ENCODE results near the gene ATP8B4. TPM values are rescaled to one million over a fixed set of nuclear protein-coding genes. Genes with fewer than 3 reads are reported as not detected.

ATP8B4 gene
- total RNA-seq, 1 experiment from 2014 or later, result not detected

DNA sequence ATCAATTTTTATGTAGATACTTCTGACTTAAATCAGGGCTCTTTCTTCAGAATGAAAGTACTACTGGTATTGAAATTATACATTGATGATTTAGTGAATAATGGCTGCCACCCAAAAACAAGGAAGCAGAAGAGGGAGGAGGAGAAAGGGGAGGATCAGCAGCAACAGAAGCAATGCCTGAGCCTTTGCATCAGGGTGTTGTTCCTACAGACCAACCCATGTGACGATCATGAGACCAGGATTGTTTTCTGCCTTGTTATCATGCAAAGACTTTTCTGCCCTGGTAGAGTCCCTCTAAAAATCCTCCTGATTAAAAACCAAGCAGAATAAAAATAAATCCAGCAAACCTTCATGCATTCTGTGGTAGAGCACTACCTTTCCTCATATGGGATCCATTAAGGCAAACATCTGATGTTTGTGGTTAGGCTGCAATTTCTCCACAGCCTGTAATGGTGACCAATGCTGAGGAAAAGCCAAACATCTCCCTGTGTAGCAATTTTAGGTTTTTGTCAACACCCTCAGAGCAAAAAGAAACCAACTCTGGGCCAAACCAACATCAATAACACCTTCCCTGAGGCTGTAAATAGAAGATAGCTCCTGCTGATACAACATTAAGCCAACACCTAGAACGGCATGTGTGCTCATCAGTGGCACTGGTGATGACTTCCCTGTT lies 191.7 kb downstream of the ATP8B4 start:
- in situ Hi-C loops (cut with HindIII; ENCODE audit: low pct_unique_long_range_greater_than_20kb, low sequenced_read_pairs) (no loop called here), intact Hi-C loops (cut with micrococcal nuclease; ENCODE audit: unreplicated experiment) (no loop called here)
- POLR2A ChIA-PET, result interaction anchor here (0.6 kb wide), 1 partner anchor 209 kb away, joined by 3 read pairs; no protein-coding TSS in a partner anchor
- Histone ChIP-seq H3K4me3 (ENCODE audit: low read depth in 2 of 2, low read length in 2 of 2) (no peak overlapping the region), H3K9me3 (ENCODE audit: control insufficient read depth, insufficient read depth, low read depth, low read length) (no peaks in the 10 kb centered on the region), H3K27ac (ENCODE audit: low read length) (no peak overlapping the region), H3K27me3 (ENCODE audit: control insufficient read depth, insufficient read depth, low read length) (no peaks in the 10 kb centered on the region), H3K4me1 (ENCODE audit: control insufficient read depth, insufficient read depth, low read length) (no peaks in the 10 kb centered on the region), H3K36me3 (ENCODE audit: control insufficient read depth, insufficient read depth, low read length) (no peaks in the 10 kb centered on the region)
- TF ChIP-seq SIN3A (IDR thresholded peaks at IDR 0.05; ENCODE audit: borderline replicate concordance, insufficient read depth, low read depth, low read length) (no peak), TCF7L2 (IDR thresholded peaks at IDR 0.05; ENCODE audit: low read depth, low read length) (no peak), POLR2AphosphoS5 (IDR thresholded peaks at IDR 0.05; ENCODE audit: low read depth, low read length) (no peak), CTCF (IDR thresholded peaks at IDR 0.05) (no peak)
- TF ChIP-seq, protein P1, sequence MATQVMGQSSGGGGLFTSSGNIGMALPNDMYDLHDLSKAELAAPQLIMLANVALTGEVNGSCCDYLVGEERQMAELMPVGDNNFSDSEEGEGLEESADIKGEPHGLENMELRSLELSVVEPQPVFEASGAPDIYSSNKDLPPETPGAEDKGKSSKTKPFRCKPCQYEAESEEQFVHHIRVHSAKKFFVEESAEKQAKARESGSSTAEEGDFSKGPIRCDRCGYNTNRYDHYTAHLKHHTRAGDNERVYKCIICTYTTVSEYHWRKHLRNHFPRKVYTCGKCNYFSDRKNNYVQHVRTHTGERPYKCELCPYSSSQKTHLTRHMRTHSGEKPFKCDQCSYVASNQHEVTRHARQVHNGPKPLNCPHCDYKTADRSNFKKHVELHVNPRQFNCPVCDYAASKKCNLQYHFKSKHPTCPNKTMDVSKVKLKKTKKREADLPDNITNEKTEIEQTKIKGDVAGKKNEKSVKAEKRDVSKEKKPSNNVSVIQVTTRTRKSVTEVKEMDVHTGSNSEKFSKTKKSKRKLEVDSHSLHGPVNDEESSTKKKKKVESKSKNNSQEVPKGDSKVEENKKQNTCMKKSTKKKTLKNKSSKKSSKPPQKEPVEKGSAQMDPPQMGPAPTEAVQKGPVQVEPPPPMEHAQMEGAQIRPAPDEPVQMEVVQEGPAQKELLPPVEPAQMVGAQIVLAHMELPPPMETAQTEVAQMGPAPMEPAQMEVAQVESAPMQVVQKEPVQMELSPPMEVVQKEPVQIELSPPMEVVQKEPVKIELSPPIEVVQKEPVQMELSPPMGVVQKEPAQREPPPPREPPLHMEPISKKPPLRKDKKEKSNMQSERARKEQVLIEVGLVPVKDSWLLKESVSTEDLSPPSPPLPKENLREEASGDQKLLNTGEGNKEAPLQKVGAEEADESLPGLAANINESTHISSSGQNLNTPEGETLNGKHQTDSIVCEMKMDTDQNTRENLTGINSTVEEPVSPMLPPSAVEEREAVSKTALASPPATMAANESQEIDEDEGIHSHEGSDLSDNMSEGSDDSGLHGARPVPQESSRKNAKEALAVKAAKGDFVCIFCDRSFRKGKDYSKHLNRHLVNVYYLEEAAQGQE (IDR thresholded peaks at IDR 0.05; ENCODE audit: insufficient read depth in 1 of 2, low read depth in 2 of 2, low read length in 1 of 2), result no peak
- BruUV-seq (replicated peaks), result no TSS peak
- ATAC-seq (no peak), DNase-seq (ENCODE audit: low read depth, low spot score) (no peak)
- CTCF ChIA-PET, result no interaction called here

- ChIA-PET CTCF (no interaction called here), POLR2A (interaction anchor here (0.6 kb wide), 1 partner anchor 209 kb away, joined by 3 read pairs; no protein-coding TSS in a partner anchor)
- DNase-seq (ENCODE audit: low read depth, low spot score), result no peak
- in situ Hi-C loops (cut with HindIII; ENCODE audit: low pct_unique_long_range_greater_than_20kb, low sequenced_read_pairs) (no loop called here), intact Hi-C loops (cut with micrococcal nuclease; ENCODE audit: unreplicated experiment) (no loop called here)
- TF ChIP-seq SIN3A (IDR thresholded peaks at IDR 0.05; ENCODE audit: borderline replicate concordance, insufficient read depth, low read depth, low read length), result no peak
- TF ChIP-seq CTCF (IDR thresholded peaks at IDR 0.05), result no peak
- TF ChIP-seq TCF7L2 (IDR thresholded peaks at IDR 0.05; ENCODE audit: low read depth, low read length), result no peak
- no peak for TF ChIP-seq POLR2AphosphoS5 (IDR thresholded peaks at IDR 0.05; ENCODE audit: low read depth, low read length)
- TF ChIP-seq, protein P1 (IDR thresholded peaks at IDR 0.05; ENCODE audit: insufficient read depth in 1 of 2, low read depth in 2 of 2, low read length in 1 of 2), result no peak
- H3K4me3 ChIP-seq (ENCODE audit: low read depth in 2 of 2, low read length in 2 of 2), result no peak overlapping the region
- H3K27me3 ChIP-seq (ENCODE audit: control insufficient read depth, insufficient read depth, low read length), result no peaks in the 10 kb centered on the region
- no peak overlapping the region for H3K27ac ChIP-seq (ENCODE audit: low read length)
- BruUV-seq (replicated peaks), result no TSS peak
- H3K9me3 ChIP-seq (ENCODE audit: control insufficient read depth, insufficient read depth, low read depth, low read length), result no peaks in the 10 kb centered on the region
- ATAC-seq, result no peak
- H3K36me3 ChIP-seq (ENCODE audit: control insufficient read depth, insufficient read depth, low read length), result no peaks in the 10 kb centered on the region
- no peaks in the 10 kb centered on the region for H3K4me1 ChIP-seq (ENCODE audit: control insufficient read depth, insufficient read depth, low read length)
Observed at GRCh38 chr15:49926740-49927139, 192.3 kb downstream of the ATP8B4 start.

Data from Panc1 (cell line).